Astrocyte of the spinal cord (primary cell): Measurements from ENCODE around the gene TM9SF3.
A peak's percentile ranks its signal among the peaks of the same experiment; 100 is the strongest.

Experiments
- DNase-seq: peaks from one replicate; pipeline ENCODE4 v3.0.0; 2011; ENCODE audit warnings: low read depth, low spot score
- H3K4me3 ChIP-seq: 2 replicates; pipeline ENCODE4 v1.5.1; 2011; ENCODE audit warnings: low read depth, mild to moderate bottlenecking, low read length, moderate library complexity
- in situ Hi-C: cut with HindIII; loops from 2 replicates; pipeline ENCODE4 v1.10.0; 2017; ENCODE audit warnings: low sequenced_read_pairs
- TF ChIP-seq, protein P1 (sequence below): IDR thresholded peaks from 2 replicates; pipeline ENCODE4 v1.5.1; 2012; ENCODE audit warnings: low read depth, mild to moderate bottlenecking, low read length, inconsistent platforms

The TM9SF3 gene

GRCh38 chr10:96538683-96539082, 48.1 kb downstream of the TM9SF3 start:
- in situ Hi-C loops = no loop called here
- no peak for DNase-seq
- H3K4me3 ChIP-seq = no peak overlapping the region
- TF ChIP-seq, protein P1, sequence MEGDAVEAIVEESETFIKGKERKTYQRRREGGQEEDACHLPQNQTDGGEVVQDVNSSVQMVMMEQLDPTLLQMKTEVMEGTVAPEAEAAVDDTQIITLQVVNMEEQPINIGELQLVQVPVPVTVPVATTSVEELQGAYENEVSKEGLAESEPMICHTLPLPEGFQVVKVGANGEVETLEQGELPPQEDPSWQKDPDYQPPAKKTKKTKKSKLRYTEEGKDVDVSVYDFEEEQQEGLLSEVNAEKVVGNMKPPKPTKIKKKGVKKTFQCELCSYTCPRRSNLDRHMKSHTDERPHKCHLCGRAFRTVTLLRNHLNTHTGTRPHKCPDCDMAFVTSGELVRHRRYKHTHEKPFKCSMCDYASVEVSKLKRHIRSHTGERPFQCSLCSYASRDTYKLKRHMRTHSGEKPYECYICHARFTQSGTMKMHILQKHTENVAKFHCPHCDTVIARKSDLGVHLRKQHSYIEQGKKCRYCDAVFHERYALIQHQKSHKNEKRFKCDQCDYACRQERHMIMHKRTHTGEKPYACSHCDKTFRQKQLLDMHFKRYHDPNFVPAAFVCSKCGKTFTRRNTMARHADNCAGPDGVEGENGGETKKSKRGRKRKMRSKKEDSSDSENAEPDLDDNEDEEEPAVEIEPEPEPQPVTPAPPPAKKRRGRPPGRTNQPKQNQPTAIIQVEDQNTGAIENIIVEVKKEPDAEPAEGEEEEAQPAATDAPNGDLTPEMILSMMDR = no peak

- DNase-seq = no peak
- in situ Hi-C loops = no loop called here
- no peak overlapping the region for H3K4me3 ChIP-seq
- TF ChIP-seq, protein P1 = no peak
Observed at GRCh38 chr10:96536129-96536528, 50.7 kb downstream of the TM9SF3 start.

DNA sequence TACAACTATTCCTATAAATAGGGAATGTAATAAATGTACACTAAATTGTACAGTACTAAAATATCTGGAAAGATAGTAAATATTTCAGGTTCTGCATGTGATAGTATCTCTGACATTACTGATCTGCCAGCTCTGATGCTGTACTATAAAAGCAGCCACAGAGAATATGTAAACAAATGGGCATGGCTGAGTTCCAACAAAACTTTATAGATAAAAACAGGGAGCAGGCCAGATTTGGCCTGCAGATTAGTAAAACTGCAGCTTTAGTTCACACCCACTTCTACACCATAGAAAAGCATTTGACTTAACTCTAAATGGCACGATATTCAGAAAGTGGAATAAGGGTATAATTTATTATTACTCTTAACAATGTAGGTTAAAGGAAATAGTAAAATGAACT, 54.3 kb downstream of the TM9SF3 start:
- DNase-seq = no peak
- in situ Hi-C loops = no loop called here
- TF ChIP-seq, protein P1 = no peak
- H3K4me3 ChIP-seq = no peak overlapping the region

DNA sequence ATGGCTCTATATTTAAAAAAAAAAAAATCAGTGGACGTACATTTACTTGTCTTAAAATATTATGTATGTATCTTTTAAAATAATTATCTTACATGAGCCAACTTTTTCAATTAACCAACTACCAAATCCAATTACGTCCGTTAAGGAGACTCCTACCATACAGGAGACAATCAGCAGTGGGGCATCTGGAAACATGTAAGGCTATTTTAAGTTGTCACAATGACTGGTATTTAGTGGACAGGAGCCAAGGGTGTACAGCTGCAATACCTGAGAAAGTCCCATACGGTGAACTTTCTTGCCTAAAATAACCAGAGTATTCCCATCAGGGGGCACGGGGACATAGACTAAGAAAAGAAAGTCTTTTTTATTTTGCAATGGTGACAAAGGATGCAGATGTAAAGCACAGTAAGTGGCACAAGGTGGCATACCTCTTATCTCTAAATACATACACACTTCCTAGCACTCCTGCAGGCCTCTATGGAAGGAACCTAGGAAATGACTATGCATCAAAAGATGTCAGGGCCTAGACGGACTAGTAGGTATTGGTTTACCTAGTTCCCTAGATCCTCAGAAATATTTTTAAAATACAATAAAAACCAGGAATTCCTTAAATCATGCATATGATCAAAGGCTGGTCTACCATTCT, 57.1 kb downstream of the TM9SF3 start:
- DNase-seq = no peak
- in situ Hi-C loops = no loop called here
- TF ChIP-seq, protein P1 = no peak
- H3K4me3 ChIP-seq = no peak overlapping the region

GRCh38 chr10:96524741-96525140, 62.1 kb downstream of the TM9SF3 start:
- H3K4me3 ChIP-seq = no peak overlapping the region
- in situ Hi-C loops = no loop called here
- peak; percentile 15 for DNase-seq
- TF ChIP-seq, protein P1 = no peak

DNA sequence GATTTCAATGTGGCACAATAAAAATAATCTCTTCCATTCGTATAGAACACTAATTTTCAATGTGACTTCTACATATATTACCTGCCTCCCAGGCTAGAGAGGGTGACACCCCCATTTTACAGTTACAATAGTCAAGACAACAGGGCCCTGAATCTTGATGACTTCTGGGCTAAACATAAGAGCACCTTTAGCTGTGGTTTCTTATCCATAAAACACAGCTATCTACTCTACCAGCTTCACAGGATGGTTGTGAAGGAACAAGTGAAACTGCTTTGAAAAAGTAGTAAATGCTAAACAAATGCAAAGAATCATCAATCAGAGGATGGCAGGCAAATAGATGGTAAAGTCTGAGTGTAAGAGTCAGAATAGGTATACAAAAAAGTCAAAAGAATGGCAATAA, 69.5 kb downstream of the TM9SF3 start:
- in situ Hi-C loops = no loop called here
- DNase-seq = no peak
- H3K4me3 ChIP-seq = no peak overlapping the region
- TF ChIP-seq, protein P1 = no peak

DNA sequence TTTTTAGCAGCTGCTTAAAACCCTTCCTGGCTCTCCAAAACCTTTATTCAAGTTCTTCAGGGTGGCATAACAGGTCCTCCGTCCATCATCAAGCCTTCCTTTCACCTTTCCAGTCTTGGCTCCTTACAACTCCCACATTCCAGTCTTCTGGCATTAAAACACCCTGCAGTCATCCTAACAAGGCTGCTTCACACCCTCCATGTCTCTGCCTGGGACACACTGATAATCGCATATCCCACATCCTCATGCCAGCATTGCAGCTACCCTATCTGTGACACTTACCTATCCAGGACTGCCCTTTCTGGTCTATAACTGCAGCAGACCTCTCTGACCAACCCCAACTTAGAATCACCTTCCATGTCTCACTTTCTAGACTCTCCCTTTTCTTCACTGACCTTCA, 70.5 kb downstream of the TM9SF3 start:
- no peak overlapping the region for H3K4me3 ChIP-seq
- in situ Hi-C loops = no loop called here
- no peak for DNase-seq
- TF ChIP-seq, protein P1 = no peak
